ENCODE measurements around the gene CUX1. TPM values are rescaled to one million over a fixed set of nuclear protein-coding genes. Genes with fewer than 3 reads are reported as not detected.
A peak's percentile ranks its signal among the peaks of the same experiment; 100 is the strongest.

Gene CUX1
- total RNA-seq, 4 donors from 2014 or later: 93.8 to 156 (median 112) TPM

DNA sequence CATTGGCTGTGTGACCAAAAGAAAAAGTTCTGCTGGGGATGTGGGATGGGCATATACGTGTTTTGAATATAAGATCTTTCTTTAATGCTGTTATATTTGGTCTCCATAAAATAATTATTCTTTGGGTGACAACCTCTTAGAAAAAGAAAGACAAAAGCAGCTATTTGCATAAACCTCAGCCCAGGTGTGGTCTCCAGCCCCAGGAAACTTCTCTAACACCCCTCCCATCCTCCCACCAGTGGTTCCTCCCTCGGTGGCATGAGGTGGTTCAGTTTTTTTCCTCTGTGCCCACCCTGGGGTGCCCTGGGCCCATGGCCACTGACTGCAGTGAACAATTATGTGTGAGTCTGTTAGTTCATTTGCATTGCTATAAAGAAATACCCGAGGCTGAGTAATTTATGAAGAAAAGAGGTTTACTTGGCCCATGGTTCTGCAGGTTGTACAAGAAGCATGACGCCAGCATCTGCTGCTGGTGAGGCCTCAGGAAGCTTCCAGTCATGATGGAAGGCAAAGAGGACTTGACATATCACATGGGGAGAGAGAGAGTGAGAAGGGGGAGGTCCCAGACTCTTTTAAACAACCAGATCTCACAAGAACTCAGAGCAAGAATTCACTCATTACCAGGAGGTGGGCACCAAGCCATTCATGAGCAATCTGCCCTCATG lies 165.9 kb downstream of the CUX1 start:
- no peaks in the 10 kb centered on the region for H3K9me3 ChIP-seq
- intact Hi-C loops (cut with DNase I): no loop called here
- TF ChIP-seq, protein P1, sequence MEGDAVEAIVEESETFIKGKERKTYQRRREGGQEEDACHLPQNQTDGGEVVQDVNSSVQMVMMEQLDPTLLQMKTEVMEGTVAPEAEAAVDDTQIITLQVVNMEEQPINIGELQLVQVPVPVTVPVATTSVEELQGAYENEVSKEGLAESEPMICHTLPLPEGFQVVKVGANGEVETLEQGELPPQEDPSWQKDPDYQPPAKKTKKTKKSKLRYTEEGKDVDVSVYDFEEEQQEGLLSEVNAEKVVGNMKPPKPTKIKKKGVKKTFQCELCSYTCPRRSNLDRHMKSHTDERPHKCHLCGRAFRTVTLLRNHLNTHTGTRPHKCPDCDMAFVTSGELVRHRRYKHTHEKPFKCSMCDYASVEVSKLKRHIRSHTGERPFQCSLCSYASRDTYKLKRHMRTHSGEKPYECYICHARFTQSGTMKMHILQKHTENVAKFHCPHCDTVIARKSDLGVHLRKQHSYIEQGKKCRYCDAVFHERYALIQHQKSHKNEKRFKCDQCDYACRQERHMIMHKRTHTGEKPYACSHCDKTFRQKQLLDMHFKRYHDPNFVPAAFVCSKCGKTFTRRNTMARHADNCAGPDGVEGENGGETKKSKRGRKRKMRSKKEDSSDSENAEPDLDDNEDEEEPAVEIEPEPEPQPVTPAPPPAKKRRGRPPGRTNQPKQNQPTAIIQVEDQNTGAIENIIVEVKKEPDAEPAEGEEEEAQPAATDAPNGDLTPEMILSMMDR (IDR thresholded peaks at IDR 0.05): no peak
- TF ChIP-seq POLR2A (IDR thresholded peaks at IDR 0.05): no peak
- no peak overlapping the region for H3K27ac ChIP-seq
- H3K4me3 ChIP-seq (replicated peaks in 1 of 3): no peak overlapping the region
- WGBS, 2 donors: 94% methylated on average over 4 of the region's 4 CpGs
- no peaks in the 10 kb centered on the region for H3K27me3 ChIP-seq
- H3K36me3 ChIP-seq: no peaks in the 10 kb centered on the region
- H3K4me1 ChIP-seq: peaks cover 0 to 4% of the 10 kb centered on the region in 2 donors
- no peak for DNase-seq

DNA sequence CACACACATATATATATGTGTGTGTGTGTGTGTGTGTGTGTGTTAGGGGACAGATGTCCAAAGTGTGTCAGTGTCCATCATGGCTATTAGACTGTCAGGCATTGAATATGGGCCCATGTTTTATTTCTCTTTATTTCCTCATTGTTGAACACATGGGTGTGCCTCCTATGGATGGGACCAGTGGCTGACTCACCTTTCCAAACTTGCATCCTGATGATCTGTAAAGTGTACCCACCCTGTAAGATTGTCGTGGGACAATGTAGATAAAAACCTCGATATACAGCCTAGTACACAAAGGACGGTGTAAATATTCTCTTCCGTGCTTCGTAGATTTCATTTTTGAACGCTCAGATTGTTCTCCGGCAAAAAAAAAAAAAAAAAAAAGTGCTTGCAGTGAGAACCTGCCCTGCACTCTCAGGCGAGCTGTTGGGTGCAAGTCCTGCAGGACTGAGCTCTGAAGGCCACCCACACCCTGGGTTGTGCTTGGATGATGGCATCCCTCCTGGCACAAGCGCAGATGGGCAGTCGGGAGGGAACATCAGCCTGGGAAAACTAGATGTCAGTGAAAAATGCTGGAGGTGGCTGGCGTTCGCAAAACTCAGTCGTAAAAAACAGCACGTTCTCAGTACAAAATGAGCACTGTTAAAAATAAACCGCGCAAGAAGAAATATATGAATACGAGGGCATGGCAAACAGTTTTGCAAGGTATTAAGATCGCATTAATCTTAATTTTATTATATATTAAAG lies 166.9 kb downstream of the CUX1 start:
- Histone ChIP-seq H3K27ac (no peak overlapping the region), H3K36me3 (no peaks in the 10 kb centered on the region), H3K27me3 (no peaks in the 10 kb centered on the region), H3K9me3 (no peaks in the 10 kb centered on the region), H3K4me3 (replicated peaks in 1 of 3) (no peak overlapping the region), H3K4me1 (peaks cover 0 to 4% of the 10 kb centered on the region in 2 donors)
- TF ChIP-seq, protein P1 (IDR thresholded peaks at IDR 0.05): no peak
- no peak for TF ChIP-seq POLR2A (IDR thresholded peaks at IDR 0.05)
- intact Hi-C loops (cut with DNase I): no loop called here
- DNase-seq: no peak
- WGBS, 2 donors: 95 to 97% methylated on average over 18 of the region's 18 CpGs

DNA sequence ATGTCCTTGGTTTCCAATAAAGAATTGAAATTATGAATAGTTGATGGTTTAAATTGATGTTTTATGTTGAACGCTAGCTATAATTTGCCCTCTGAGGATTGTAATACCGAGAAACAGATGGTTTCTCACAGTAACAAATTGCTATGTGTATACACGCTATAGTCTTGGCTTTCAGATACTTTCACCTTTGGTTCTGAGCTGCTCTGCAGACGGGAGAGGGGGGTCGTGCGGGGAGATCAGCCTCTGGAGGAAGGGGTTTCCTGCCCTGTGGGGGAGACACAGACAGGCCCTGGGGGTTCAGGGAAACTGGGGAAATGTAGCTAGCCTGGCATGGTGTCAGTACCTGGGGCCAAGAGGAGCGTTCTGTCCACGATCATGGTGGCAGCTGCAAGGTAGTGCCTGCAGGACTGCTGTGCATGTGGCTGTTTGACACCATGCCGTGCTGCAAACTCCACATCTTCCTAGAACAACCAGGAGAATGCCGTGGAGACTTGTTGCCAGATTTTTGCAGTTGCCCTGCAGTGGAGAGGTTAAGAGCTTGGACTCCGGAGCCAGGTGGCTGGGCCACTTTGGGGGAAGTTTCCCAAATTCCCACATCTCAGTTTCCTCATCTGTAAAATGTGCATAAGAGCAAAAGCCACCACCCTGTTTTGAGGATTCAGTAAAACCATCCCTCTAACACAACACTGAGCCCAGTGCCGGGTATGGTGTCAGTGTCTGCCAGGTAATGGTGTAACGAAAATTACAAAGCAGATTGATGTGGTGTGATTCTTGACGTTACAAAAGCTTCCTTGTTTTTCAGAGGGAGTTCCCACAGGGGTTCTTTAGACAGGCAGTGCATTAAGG lies 167.9 kb downstream of the CUX1 start:
- Histone ChIP-seq H3K27me3 (no peaks in the 10 kb centered on the region), H3K4me1 (peaks cover 0 to 4% of the 10 kb centered on the region in 2 donors), H3K9me3 (no peaks in the 10 kb centered on the region), H3K36me3 (no peaks in the 10 kb centered on the region), H3K27ac (no peak overlapping the region), H3K4me3 (replicated peaks in 1 of 3) (no peak overlapping the region)
- WGBS, 2 donors: 80 to 83% methylated on average over 14 of the region's 14 CpGs
- TF ChIP-seq, protein P1 (IDR thresholded peaks at IDR 0.05): no peak
- no peak for TF ChIP-seq POLR2A (IDR thresholded peaks at IDR 0.05)
- intact Hi-C loops (cut with DNase I): no loop called here
- no peak for DNase-seq

DNA sequence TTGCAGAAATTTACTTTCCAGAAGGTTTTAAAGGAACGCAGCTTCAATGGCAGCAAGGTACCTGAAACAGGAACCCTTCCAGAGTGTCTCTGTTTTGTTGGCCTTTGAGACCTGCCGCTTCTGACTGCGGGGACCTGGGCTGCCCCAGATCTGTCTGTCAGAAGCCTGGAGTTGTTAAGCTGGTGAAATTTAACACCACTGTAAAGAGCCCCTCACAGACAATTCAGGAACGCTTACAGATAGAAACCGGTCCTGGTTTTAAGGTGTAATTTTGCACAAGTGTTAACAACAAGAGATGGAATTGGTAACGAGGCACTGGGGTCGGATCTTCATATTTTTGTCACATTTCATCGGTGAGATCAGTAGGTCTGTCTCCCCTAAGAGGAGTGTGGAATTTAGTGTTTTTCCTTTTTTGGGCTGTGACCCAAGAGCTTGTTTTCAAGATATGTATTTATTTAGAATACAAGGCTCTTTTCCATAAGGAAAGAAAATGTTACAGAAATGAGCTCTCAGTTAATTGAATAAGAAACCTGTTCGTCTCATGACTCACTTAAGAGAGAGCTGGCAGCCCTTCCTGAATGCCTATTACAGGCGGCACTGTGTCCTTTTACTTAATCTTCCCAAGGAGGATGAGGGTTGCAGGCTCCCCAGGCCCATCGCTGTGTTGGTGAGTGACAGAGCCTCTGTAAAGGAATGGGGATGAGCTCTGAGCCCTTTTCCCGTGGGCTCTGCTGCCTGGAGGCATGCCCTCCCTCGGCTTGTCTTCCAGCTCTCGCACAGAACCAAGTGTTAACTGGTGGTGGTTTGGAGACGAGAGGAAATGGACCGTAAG lies 168.7 kb downstream of the CUX1 start:
- WGBS, 2 donors: 68 to 72% methylated on average over 16 of the region's 16 CpGs
- Histone ChIP-seq H3K9me3 (no peaks in the 10 kb centered on the region), H3K36me3 (no peaks in the 10 kb centered on the region), H3K27ac (no peak overlapping the region), H3K4me3 (replicated peaks in 1 of 3) (no peak overlapping the region), H3K27me3 (no peaks in the 10 kb centered on the region), H3K4me1 (peaks cover 0 to 4% of the 10 kb centered on the region in 2 donors)
- DNase-seq: peak in 1 of 2 donors; percentile 11
- intact Hi-C loops (cut with DNase I): no loop called here
- TF ChIP-seq, protein P1 (IDR thresholded peaks at IDR 0.05): no peak
- TF ChIP-seq POLR2A (IDR thresholded peaks at IDR 0.05): no peak
